Upper lobe of left lung (tissue), 6 donors: Measurements from ENCODE around the gene PSMD6. TPM values are rescaled to one million over a fixed set of nuclear protein-coding genes. Genes with fewer than 3 reads are reported as not detected.
A peak's percentile ranks its signal among the peaks of the same experiment; 100 is the strongest.

ENCODE experiments used
- ATAC-seq, 2 donors: fragments of 200-7000 bp; cut with Tn5 transposase; one replicate each; pipeline ENCODE4 v1.9.1; 2022; ENCODE audit warnings: mild to moderate bottlenecking in 2 of 2, moderate library complexity in 2 of 2; ENCODE audit not compliant: low FRiP score in 2 of 2
- DNase-seq, 2 donors: peaks; one replicate each; pipeline ENCODE4 v3.0.0-alpha.2; 2019 to 2020
- H3K27ac ChIP-seq, 4 donors: fragments of 200-600 bp; sonication (generic); one replicate each; pipeline ENCODE4 v1.5.1; 2016 to 2019
- H3K27me3 ChIP-seq, 4 donors: fragments of 200-600 bp; sonication (generic); one replicate each; pipeline ENCODE4 v1.5.1; 2017 to 2019
- H3K36me3 ChIP-seq, 4 donors: fragments of 200-600 bp; sonication (generic); one replicate each; pipeline ENCODE4 v1.5.1; 2016 to 2019
- H3K4me1 ChIP-seq, 4 donors: fragments of 200-600 bp; sonication (generic); one replicate each; pipeline ENCODE4 v1.5.1; 2018 to 2019
- H3K4me3 ChIP-seq, 4 donors: fragments of 200-600 bp; sonication (generic); one replicate each; pipeline ENCODE4 v1.5.1; 2017 to 2019; ENCODE audit warnings: mild to moderate bottlenecking in 2 of 4, moderate library complexity in 1 of 4
- H3K9me3 ChIP-seq, 4 donors: fragments of 200-600 bp; sonication (generic); one replicate each; pipeline ENCODE4 v1.5.1; 2018 to 2019
- CTCF ChIP-seq, 6 experiments: fragments of 450-650 bp in 4 of 6; fragments of 200-600 bp in 2 of 6; sonication (generic) in 2 of 6; IDR thresholded peaks; one replicate each; pipeline ENCODE4 v1.5.1; 2016 to 2019; ENCODE audit warnings: antibody characterized with exemption in 6 of 6
- EP300 ChIP-seq, 4 donors: sonication (generic); formaldehyde crosslinking; IDR thresholded peaks; one replicate each; pipeline ENCODE4 v1.5.1; 2017; ENCODE audit warnings: antibody characterized with exemption in 4 of 4, control low read depth in 2 of 4
- POLR2A ChIP-seq, 4 donors: fragments of 450-650 bp; IDR thresholded peaks; one replicate each; pipeline ENCODE4 v1.5.1; 2016 to 2017; ENCODE audit warnings: antibody characterized with exemption in 4 of 4, mild to moderate bottlenecking in 2 of 4
- POLR2AphosphoS5 ChIP-seq, 2 donors: sonication (generic); formaldehyde crosslinking; IDR thresholded peaks; one replicate each; pipeline ENCODE4 v1.5.1; 2017; ENCODE audit warnings: antibody characterized with exemption in 2 of 2
- WGBS, 2 donors: methylation state at CpG; one replicate each; pipeline ENCODE4 v1.1.5; 2017 to 2018; 5-methylcytosine and 5-hydroxymethylcytosine counted together
- total RNA-seq, 6 donors: library from RNA; depleted of rRNA in 4 of 6; stranded (reverse); fragments of >200 nt in 4 of 6; gene quantifications; one replicate each; pipeline versions ENCODE4 v1.1.0 to v1.2.1, GENCODE V29; 2016 to 2021
- donor health status: DM: no; HTN: no; CAD: no; lungs with moderate emphysema.
- donor health status: DM: no; HTN: yes; CAD: no; lungs with severe emphysema.

Gene PSMD6
- total RNA-seq, 6 donors from 2014 or later, result 41.2 to 69.3 (median 58.6) TPM

GRCh38 chr3:63986831-63987230 lies 36.5 kb downstream of the PSMD6 start:
- ATAC-seq (no peak), DNase-seq (no peak)
- H3K27ac ChIP-seq, result no peak overlapping the region
- no peaks in the 10 kb centered on the region for H3K27me3 ChIP-seq
- H3K36me3 ChIP-seq, result peaks cover 29 to 88% (median 42%) of the 10 kb centered on the region in 4 donors
- no peak overlapping the region for H3K4me3 ChIP-seq
- no peak for TF ChIP-seq POLR2A (IDR thresholded peaks at IDR 0.05)
- no peak for TF ChIP-seq POLR2AphosphoS5 (IDR thresholded peaks at IDR 0.05)
- TF ChIP-seq EP300 (IDR thresholded peaks at IDR 0.05), result no peak
- TF ChIP-seq CTCF (IDR thresholded peaks at IDR 0.05), result no peak
- H3K4me1 ChIP-seq, result peaks cover 3 to 11% (median 8%) of the 10 kb centered on the region in 4 donors
- WGBS, 2 donors, result 83 to 88% methylated on average over 2 of the region's 2 CpGs
- H3K9me3 ChIP-seq, result no peaks in the 10 kb centered on the region

- Histone ChIP-seq H3K4me1 (peaks cover 3 to 17% (median 8%) of the 10 kb centered on the region in 4 donors), H3K4me3 (no peak overlapping the region), H3K27ac (no peak overlapping the region), H3K9me3 (no peaks in the 10 kb centered on the region), H3K27me3 (no peaks in the 10 kb centered on the region), H3K36me3 (peaks cover 28 to 88% (median 38%) of the 10 kb centered on the region in 4 donors)
- 87 to 94% methylated on average over 7 of the region's 7 CpGs for WGBS, 2 donors
- ATAC-seq, result no peak
- no peak for DNase-seq
- TF ChIP-seq CTCF (IDR thresholded peaks at IDR 0.05) (no peak), POLR2A (IDR thresholded peaks at IDR 0.05) (no peak), POLR2AphosphoS5 (IDR thresholded peaks at IDR 0.05) (no peak), EP300 (IDR thresholded peaks at IDR 0.05) (no peak)
Measured at GRCh38 chr3:63986146-63986545, 37.1 kb downstream of the PSMD6 start.

GRCh38 chr3:63984391-63984790 lies 38.9 kb downstream of the PSMD6 start:
- DNase-seq (no peak), ATAC-seq (no peak)
- no peak overlapping the region for H3K27ac ChIP-seq
- peaks cover 15 to 80% (median 25%) of the 10 kb centered on the region in 4 donors for H3K36me3 ChIP-seq
- no peak for TF ChIP-seq EP300 (IDR thresholded peaks at IDR 0.05)
- no peak for TF ChIP-seq CTCF (IDR thresholded peaks at IDR 0.05)
- no peak for TF ChIP-seq POLR2A (IDR thresholded peaks at IDR 0.05)
- TF ChIP-seq POLR2AphosphoS5 (IDR thresholded peaks at IDR 0.05), result no peak
- no peaks in the 10 kb centered on the region for H3K27me3 ChIP-seq
- 94 to 99% methylated on average over 3 of the region's 3 CpGs for WGBS, 2 donors
- peaks cover 1 to 29% (median 8%) of the 10 kb centered on the region in 4 donors for H3K4me1 ChIP-seq
- no peak overlapping the region for H3K4me3 ChIP-seq
- H3K9me3 ChIP-seq, result no peaks in the 10 kb centered on the region

- Histone ChIP-seq H3K27ac (peak overlapping the region in 3 of 4 donors; percentile 24 to 39 (median 30)), H3K9me3 (no peaks in the 10 kb centered on the region), H3K36me3 (peaks cover 0 to 57% (median 9%) of the 10 kb centered on the region in 4 donors), H3K4me3 (no peak overlapping the region), H3K4me1 (peaks cover 24 to 44% (median 29%) of the 10 kb centered on the region in 4 donors), H3K27me3 (no peaks in the 10 kb centered on the region)
- DNase-seq (no peak), ATAC-seq (no peak)
- no peak for TF ChIP-seq CTCF (IDR thresholded peaks at IDR 0.05)
- TF ChIP-seq POLR2A (IDR thresholded peaks at IDR 0.05), result no peak
- no peak for TF ChIP-seq EP300 (IDR thresholded peaks at IDR 0.05)
- TF ChIP-seq POLR2AphosphoS5 (IDR thresholded peaks at IDR 0.05), result no peak
- 76 to 84% methylated on average over 4 of the region's 4 CpGs for WGBS, 2 donors
Measured at GRCh38 chr3:63981980-63982379, 41.3 kb downstream of the PSMD6 start.
